Mucosa of stomach (tissue), 1 donor: ENCODE results near the gene GREM1.

Source experiments
- H3K27me3 ChIP-seq: one replicate; pipeline ENCODE4 v1.7.0; 2013; ENCODE audit warnings: mild to moderate bottlenecking, low read length; ENCODE audit not compliant: control insufficient read depth, insufficient read depth
- H3K36me3 ChIP-seq: one replicate; pipeline ENCODE4 v1.7.0; 2013; ENCODE audit warnings: low read length; ENCODE audit not compliant: control insufficient read depth, insufficient read depth
- H3K4me1 ChIP-seq: one replicate; pipeline ENCODE4 v1.7.0; 2013; ENCODE audit warnings: mild to moderate bottlenecking, low read length; ENCODE audit not compliant: control insufficient read depth, insufficient read depth
- H3K4me3 ChIP-seq: one replicate; pipeline ENCODE4 v1.7.0; 2013; ENCODE audit warnings: low read length
- H3K9ac ChIP-seq: one replicate; pipeline ENCODE4 v1.7.0; 2013; ENCODE audit warnings: mild to moderate bottlenecking, low read length, moderate library complexity
- H3K9me3 ChIP-seq: one replicate; pipeline ENCODE4 v1.7.0; 2013; ENCODE audit warnings: mild to moderate bottlenecking, low read length, moderate library complexity; ENCODE audit not compliant: control insufficient read depth
- donor health status: Pancreatic carcinoma.

The GREM1 gene

GRCh38 chr15:32778391-32779176, 60.8 kb downstream of the GREM1 start:
- Histone ChIP-seq H3K9ac (no peak overlapping the region), H3K9me3 (no peaks in the 10 kb centered on the region), H3K4me1 (no peaks in the 10 kb centered on the region), H3K36me3 (no peaks in the 10 kb centered on the region), H3K27me3 (no peaks in the 10 kb centered on the region), H3K4me3 (no peak overlapping the region)

DNA sequence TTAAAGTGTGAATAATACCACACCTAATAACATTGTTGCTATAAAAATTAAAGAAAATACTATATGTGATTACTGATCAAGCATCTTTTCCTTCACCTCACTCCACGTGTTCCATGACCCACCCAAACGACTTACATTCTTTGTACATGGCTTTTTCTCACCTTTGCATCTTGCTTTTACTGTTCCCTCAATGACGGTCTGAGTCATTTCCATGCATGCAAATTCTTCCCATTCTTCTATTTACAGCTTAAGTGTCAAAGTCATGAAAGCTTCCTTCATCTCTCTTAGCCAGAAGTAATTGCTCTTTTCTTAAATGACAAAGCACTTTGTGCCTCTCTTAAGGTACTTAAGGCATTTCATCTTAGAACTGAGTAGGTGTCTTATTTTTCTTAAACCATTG, 64.0 kb downstream of the GREM1 start:
- no peaks in the 10 kb centered on the region for H3K9me3 ChIP-seq
- H3K4me3 ChIP-seq: no peak overlapping the region
- no peaks in the 10 kb centered on the region for H3K36me3 ChIP-seq
- H3K27me3 ChIP-seq: no peaks in the 10 kb centered on the region
- H3K9ac ChIP-seq: no peak overlapping the region
- H3K4me1 ChIP-seq: no peaks in the 10 kb centered on the region

DNA sequence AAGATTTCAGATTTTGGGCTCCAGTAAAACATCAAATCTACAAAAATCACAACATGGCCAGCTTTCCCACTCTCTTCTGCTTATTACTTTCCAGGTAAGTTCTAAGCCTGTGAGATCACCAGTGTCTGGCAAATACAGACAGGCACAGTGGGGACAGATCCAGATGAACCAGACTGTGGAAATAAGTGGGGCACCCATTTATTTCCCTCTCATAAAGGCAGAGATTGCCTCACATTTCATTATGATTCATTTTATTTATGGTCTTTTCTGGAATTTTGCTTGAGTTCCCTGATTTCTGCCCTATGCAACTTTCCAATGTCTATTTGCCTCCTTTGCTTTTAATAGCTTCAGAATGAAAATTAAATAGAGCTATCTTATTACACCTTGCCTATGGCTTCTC, 66.8 kb downstream of the GREM1 start:
- Histone ChIP-seq H3K27me3 (no peaks in the 10 kb centered on the region), H3K9me3 (no peaks in the 10 kb centered on the region), H3K4me3 (no peak overlapping the region), H3K36me3 (no peaks in the 10 kb centered on the region), H3K4me1 (no peaks in the 10 kb centered on the region), H3K9ac (no peak overlapping the region)

DNA sequence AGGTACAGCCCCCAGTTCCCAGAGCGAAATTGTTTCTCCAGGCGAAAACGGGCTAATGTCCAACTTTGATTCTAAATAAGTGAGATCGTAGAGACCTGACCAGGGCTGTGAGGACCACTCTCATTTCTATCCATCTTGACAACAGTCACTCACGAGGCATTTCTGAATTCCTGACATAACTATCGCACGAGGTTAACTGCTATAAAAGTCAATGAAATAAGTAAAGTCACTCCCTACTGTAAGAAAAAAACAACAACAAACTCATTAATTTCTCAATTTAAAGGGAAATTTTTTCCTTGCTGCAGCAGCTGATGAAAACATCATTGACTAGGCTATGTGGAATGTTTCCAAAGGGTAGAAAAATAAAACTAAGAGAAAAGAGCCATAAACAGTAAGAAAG, 69.1 kb downstream of the GREM1 start:
- Histone ChIP-seq H3K4me1 (no peaks in the 10 kb centered on the region), H3K9me3 (no peaks in the 10 kb centered on the region), H3K36me3 (no peaks in the 10 kb centered on the region), H3K27me3 (no peaks in the 10 kb centered on the region), H3K9ac (no peak overlapping the region), H3K4me3 (no peak overlapping the region)

GRCh38 chr15:32787949-32788348, 70.1 kb downstream of the GREM1 start:
- no peaks in the 10 kb centered on the region for H3K27me3 ChIP-seq
- H3K9me3 ChIP-seq: no peaks in the 10 kb centered on the region
- H3K4me1 ChIP-seq: no peaks in the 10 kb centered on the region
- no peaks in the 10 kb centered on the region for H3K36me3 ChIP-seq
- H3K9ac ChIP-seq: no peak overlapping the region
- no peak overlapping the region for H3K4me3 ChIP-seq

DNA sequence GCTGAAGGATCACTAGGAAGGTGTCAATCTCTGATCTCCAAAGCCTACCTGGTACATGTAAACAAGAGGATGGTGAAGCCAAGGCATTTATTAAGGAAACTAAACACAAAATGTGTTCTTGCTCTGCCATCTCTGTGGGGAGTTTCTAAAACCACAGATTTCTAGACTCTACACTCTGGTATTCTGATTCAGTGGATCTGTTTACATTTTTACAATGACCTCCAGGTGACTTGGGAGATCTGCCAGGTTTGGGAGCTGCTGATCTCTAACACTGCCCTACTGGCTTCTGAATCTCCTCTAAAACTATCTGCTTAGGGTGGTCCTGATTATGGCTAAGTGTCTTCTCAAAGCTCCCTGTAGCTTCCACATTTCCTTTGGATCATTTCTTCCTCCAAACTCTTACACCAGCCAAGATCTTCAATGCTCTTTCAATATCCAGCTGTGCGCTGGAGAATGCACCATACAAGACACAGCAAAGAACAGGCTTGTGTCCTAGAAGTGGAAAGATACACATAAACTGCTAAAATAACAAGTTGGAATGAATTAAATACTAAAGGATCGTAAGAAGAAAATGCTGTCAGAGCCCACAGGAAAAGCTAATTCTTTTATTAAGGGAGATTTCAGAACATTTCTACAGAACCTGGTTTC, 72.7 kb downstream of the GREM1 start:
- Histone ChIP-seq H3K27me3 (no peaks in the 10 kb centered on the region), H3K9me3 (no peaks in the 10 kb centered on the region), H3K4me1 (no peaks in the 10 kb centered on the region), H3K4me3 (no peak overlapping the region), H3K9ac (no peak overlapping the region), H3K36me3 (no peaks in the 10 kb centered on the region)

- no peaks in the 10 kb centered on the region for H3K27me3 ChIP-seq
Measured at GRCh38 chr15:32792436-32792835, 74.6 kb downstream of the GREM1 start.

More at GRCh38 chr15:32792436-32792835, 74.6 kb downstream of the GREM1 start:
- Histone ChIP-seq H3K36me3 (no peaks in the 10 kb centered on the region), H3K9ac (no peak overlapping the region), H3K9me3 (no peaks in the 10 kb centered on the region), H3K4me1 (no peaks in the 10 kb centered on the region), H3K4me3 (no peak overlapping the region)
